ENCODE measurements around the gene LRRFIP2. TPM values are rescaled to one million over a fixed set of nuclear protein-coding genes. Genes with fewer than 3 reads are reported as not detected.
A peak's percentile ranks its signal among the peaks of the same experiment; 100 is the strongest.

Gene LRRFIP2
- total and polyA plus RNA-seq, 9 donors: 26.5 to 43.2 (median 33.7) TPM

DNA sequence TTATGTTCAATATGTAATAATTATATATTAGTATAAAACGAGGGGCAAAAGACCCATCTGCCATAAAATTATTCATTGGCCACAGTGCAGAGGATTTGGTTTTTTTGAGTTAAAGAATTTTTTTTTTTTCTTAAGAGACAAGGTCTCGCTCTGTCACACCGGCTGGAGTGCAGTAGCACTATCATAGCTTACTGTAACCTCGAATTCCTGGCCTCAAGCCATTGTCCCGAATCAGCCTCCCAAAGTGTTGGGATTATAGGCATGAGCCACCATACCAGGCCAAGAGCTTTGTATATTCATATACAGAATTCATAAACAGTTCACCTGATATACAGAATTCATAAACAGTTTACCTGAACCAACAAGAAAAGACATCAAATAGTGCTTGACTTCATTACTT lies 20.2 kb upstream of the LRRFIP2 start:
- H3K27ac ChIP-seq (ENCODE audit: low read length): no peak overlapping the region
- no peaks in the 10 kb centered on the region for H3K27me3 ChIP-seq (ENCODE audit: control insufficient read depth, insufficient read depth, low read length)
- no peak for DNase-seq
- no peak overlapping the region for H3K4me3 ChIP-seq (ENCODE audit: low read length)
- peaks cover 16% of the 10 kb centered on the region for H3K4me1 ChIP-seq (ENCODE audit: control insufficient read depth, insufficient read depth, low read length)
- H3K9me3 ChIP-seq (replicated peaks; ENCODE audit: control insufficient read depth, low read depth, low read length): no peaks in the 10 kb centered on the region
- 100% methylated on average over 3 of the region's 5 CpGs for WGBS (ENCODE audit: insufficient coverage)
- H3K36me3 ChIP-seq (ENCODE audit: control insufficient read depth, insufficient read depth, low read length): no peaks in the 10 kb centered on the region

DNA sequence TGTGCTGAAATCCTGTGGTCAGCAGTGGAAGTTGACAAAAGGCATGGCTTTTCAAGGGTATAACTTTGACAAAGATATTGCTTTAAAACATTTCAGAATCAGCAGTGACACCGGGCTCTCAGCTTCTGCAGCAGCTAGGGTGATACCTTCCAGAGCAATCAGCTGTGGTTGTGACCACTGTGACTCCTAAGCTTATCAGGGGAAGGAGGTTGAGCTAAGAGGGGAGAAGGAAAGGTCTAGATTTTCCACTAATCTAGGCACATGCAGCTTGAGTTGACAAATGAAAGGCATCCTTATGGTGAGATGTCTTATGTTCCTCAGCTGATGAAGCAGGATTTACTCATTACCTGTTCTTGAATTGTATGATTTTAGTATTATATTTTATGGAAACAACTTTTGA lies 16.3 kb upstream of the LRRFIP2 start:
- H3K27ac ChIP-seq (ENCODE audit: low read length): no peak overlapping the region
- no peak overlapping the region for H3K4me3 ChIP-seq (ENCODE audit: low read length)
- no peaks in the 10 kb centered on the region for H3K36me3 ChIP-seq (ENCODE audit: control insufficient read depth, insufficient read depth, low read length)
- no peaks in the 10 kb centered on the region for H3K4me1 ChIP-seq (ENCODE audit: control insufficient read depth, insufficient read depth, low read length)
- DNase-seq: no peak
- WGBS (ENCODE audit: insufficient coverage): no CpG with 5 or more reads among the region's 1 CpG
- no peaks in the 10 kb centered on the region for H3K9me3 ChIP-seq (replicated peaks; ENCODE audit: control insufficient read depth, low read depth, low read length)
- H3K27me3 ChIP-seq (ENCODE audit: control insufficient read depth, insufficient read depth, low read length): no peaks in the 10 kb centered on the region

DNA sequence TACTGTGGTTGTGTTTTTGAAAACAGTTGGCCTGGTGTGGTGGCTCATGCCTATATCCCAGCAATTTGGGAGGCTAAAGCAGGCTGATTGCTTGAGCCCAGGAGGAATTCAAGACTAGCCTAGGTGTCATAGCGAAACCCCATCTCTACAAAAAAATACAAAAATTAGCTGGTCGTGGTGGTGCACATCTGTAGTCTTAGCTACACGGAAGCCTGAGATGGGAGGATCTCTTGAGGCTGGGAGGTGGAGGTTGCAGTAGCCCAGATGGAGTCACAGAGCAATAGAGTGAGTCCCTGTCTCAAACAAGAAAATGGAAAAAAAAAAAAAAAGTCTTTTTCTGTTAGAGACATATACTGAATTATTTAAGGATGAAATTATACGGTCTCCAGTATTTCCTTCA lies 14.7 kb upstream of the LRRFIP2 start:
- 100% methylated on average over 1 of the region's 4 CpGs for WGBS (ENCODE audit: insufficient coverage)
- Histone ChIP-seq H3K4me1 (ENCODE audit: control insufficient read depth, insufficient read depth, low read length) (no peaks in the 10 kb centered on the region), H3K27me3 (ENCODE audit: control insufficient read depth, insufficient read depth, low read length) (no peaks in the 10 kb centered on the region), H3K36me3 (ENCODE audit: control insufficient read depth, insufficient read depth, low read length) (no peaks in the 10 kb centered on the region), H3K9me3 (replicated peaks; ENCODE audit: control insufficient read depth, low read depth, low read length) (no peaks in the 10 kb centered on the region), H3K4me3 (ENCODE audit: low read length) (no peak overlapping the region), H3K27ac (ENCODE audit: low read length) (no peak overlapping the region)
- DNase-seq: no peak

DNA sequence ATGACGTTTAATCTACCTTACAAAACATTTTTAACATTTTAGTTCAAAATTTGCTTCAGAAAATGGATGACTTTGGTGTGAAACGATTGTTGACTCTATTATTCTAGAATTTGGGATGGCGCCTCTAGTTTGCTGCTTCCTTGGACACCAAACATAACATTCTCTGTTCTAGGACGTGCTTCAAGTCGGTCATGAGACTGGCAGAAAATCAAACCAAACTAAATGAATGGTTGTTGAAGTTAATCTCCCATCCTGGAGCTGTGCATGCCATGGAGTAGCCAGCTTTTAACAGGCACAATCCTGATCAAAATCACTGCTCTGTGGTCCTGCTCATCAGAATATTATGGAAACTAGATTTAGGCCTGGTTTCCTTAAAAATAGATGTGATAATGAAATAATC lies 9.6 kb upstream of the LRRFIP2 start:
- no peaks in the 10 kb centered on the region for H3K4me1 ChIP-seq (ENCODE audit: control insufficient read depth, insufficient read depth, low read length)
- H3K27me3 ChIP-seq (ENCODE audit: control insufficient read depth, insufficient read depth, low read length): no peaks in the 10 kb centered on the region
- no peaks in the 10 kb centered on the region for H3K9me3 ChIP-seq (replicated peaks; ENCODE audit: control insufficient read depth, low read depth, low read length)
- H3K4me3 ChIP-seq (ENCODE audit: low read length): no peak overlapping the region
- no CpG with 5 or more reads among the region's 5 CpGs for WGBS (ENCODE audit: insufficient coverage)
- peak; percentile 31 for DNase-seq
- H3K27ac ChIP-seq (ENCODE audit: low read length): no peak overlapping the region
- H3K36me3 ChIP-seq (ENCODE audit: control insufficient read depth, insufficient read depth, low read length): peaks cover 2% of the 10 kb centered on the region

DNA sequence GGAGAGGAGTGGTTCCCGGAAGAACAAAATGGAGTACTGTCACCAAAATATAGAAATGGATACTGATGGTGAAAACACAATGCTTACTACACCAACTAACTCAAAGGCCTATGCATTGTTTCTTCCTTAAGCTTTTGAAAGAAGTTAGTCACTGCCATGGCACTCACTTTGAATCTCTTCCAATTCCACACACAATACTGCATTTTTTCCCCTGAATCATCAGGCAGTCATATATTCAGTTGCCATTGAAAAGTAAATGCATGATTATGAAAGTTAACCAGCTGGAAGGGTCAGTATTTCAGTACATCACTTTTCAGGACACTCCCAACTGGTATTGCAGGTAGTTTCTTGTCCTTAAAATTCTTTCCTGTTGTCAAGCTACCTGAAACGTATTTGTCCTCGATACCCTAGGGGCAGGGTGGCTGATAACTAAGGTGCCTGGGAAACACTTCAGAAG lies 9.0 kb upstream of the LRRFIP2 start:
- H3K27ac ChIP-seq (ENCODE audit: low read length): no peak overlapping the region
- H3K36me3 ChIP-seq (ENCODE audit: control insufficient read depth, insufficient read depth, low read length): peaks cover 2% of the 10 kb centered on the region
- WGBS (ENCODE audit: insufficient coverage): no CpG with 5 or more reads among the region's 3 CpGs
- no peak overlapping the region for H3K4me3 ChIP-seq (ENCODE audit: low read length)
- no peaks in the 10 kb centered on the region for H3K27me3 ChIP-seq (ENCODE audit: control insufficient read depth, insufficient read depth, low read length)
- H3K4me1 ChIP-seq (ENCODE audit: control insufficient read depth, insufficient read depth, low read length): no peaks in the 10 kb centered on the region
- DNase-seq: peak; percentile 22
- no peaks in the 10 kb centered on the region for H3K9me3 ChIP-seq (replicated peaks; ENCODE audit: control insufficient read depth, low read depth, low read length)

DNA sequence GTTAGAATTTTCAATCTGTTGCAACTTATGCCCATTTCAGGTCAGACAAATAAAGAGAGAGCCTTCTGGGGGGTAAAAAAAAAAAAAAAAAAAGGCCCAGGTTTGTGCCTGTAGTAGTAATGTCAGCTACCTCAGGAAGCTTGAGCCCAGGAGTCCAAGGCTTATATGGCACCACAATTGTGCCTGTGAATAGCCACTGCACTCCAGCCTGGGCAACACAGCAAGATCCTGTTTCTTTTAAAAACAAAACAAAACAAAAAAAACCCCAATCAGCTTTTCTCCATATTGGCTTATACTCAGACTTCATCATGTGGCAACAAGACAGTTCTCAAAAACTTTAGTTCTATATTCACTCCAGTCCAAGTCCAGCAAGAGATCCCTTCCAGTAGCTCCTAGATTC lies 8.4 kb upstream of the LRRFIP2 start:
- Histone ChIP-seq H3K27ac (ENCODE audit: low read length) (no peak overlapping the region), H3K4me3 (ENCODE audit: low read length) (no peak overlapping the region), H3K4me1 (ENCODE audit: control insufficient read depth, insufficient read depth, low read length) (no peaks in the 10 kb centered on the region), H3K27me3 (ENCODE audit: control insufficient read depth, insufficient read depth, low read length) (no peaks in the 10 kb centered on the region), H3K36me3 (ENCODE audit: control insufficient read depth, insufficient read depth, low read length) (peaks cover 2% of the 10 kb centered on the region), H3K9me3 (replicated peaks; ENCODE audit: control insufficient read depth, low read depth, low read length) (no peaks in the 10 kb centered on the region)
- no peak for DNase-seq

DNA sequence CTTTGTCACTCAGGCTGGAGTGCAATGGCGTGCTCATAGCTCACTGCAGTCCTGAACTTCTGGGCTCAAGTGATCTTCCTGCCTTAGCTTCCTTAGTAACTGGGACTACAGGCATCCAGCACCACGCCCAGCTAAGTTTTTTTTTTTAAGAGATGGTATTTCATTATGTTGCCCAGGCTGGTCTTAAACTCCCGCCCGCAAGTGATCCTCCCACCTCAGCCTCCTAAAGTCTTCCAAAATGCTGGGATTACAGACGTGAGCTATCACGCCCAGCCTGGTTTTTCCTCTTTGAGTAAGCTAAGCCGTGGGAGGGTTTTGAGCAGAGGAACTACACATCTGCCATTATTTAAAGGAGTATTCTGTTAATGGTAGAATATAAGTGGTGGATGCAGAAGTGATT lies 7.4 kb upstream of the LRRFIP2 start:
- 40% methylated on average over 1 of the region's 7 CpGs for WGBS (ENCODE audit: insufficient coverage)
- no peaks in the 10 kb centered on the region for H3K9me3 ChIP-seq (replicated peaks; ENCODE audit: control insufficient read depth, low read depth, low read length)
- no peak overlapping the region for H3K4me3 ChIP-seq (ENCODE audit: low read length)
- no peak for DNase-seq
- peaks cover 5% of the 10 kb centered on the region for H3K4me1 ChIP-seq (ENCODE audit: control insufficient read depth, insufficient read depth, low read length)
- H3K27me3 ChIP-seq (ENCODE audit: control insufficient read depth, insufficient read depth, low read length): no peaks in the 10 kb centered on the region
- H3K27ac ChIP-seq (ENCODE audit: low read length): no peak overlapping the region
- peaks cover 2% of the 10 kb centered on the region for H3K36me3 ChIP-seq (ENCODE audit: control insufficient read depth, insufficient read depth, low read length)

DNA sequence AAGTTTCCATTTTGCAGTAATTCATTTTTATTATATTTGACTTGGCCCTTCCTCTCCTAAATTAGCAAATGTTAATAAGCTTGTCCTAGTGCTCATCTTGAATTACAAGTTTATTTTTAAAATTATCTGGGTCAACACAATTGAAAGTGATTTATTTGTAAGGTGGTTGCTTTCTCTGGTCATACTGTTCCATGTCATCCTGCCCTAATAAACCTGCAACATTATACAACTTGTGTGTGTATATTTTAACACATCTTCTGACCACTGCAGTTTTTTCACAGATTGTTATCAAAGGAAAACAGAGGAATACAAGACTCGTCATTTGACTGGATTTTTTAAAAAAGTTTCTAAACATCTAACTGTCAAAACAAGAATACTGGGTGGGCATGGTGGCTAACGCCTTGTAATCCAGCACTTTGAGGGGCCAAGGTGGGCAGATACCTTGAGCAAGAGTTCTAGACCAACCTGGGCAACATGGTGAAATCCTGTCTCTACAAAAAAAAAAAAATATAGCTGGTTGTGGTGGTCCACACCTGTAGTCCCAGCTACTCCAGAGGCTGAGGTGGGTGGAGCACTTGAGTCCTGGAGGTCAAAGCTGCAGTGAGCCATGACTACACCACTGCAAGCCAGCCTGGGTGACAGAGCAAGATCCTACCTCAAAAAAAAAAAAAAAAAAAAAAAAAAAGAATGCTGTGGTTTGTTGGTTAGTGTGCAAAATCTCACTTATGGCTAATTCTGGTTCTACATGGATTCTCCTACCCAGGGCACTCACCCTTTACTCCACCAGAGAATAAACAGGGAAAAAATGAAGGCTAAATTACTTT lies 5.0 kb upstream of the LRRFIP2 start:
- Histone ChIP-seq H3K27ac (ENCODE audit: low read length) (no peak overlapping the region), H3K36me3 (ENCODE audit: control insufficient read depth, insufficient read depth, low read length) (peaks cover 2% of the 10 kb centered on the region), H3K9me3 (replicated peaks; ENCODE audit: control insufficient read depth, low read depth, low read length) (no peaks in the 10 kb centered on the region), H3K27me3 (ENCODE audit: control insufficient read depth, insufficient read depth, low read length) (no peaks in the 10 kb centered on the region), H3K4me1 (ENCODE audit: control insufficient read depth, insufficient read depth, low read length) (peaks cover 7% of the 10 kb centered on the region), H3K4me3 (ENCODE audit: low read length) (no peak overlapping the region)
- no peak for DNase-seq
- WGBS (ENCODE audit: insufficient coverage): no CpG with 5 or more reads among the region's 2 CpGs

DNA sequence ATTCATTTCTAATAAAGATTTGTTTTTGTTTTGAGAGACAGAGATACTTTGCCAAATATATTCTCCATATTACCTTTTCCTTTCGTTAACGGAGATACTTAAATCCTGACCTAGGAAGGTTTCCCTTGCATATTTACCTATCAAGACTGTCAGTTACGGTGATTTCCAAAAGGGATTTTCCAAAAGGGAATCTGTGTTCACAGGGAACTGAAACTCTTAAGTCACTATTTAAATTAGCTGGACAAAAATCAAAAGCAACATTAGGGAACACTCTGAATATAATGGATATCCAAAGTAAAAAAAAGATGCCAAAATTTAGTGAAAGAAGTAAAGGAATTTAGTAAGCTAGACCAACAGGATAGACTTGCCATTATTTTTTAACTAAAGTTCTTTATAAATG lies 576 bp downstream of the LRRFIP2 start:
- Histone ChIP-seq H3K27ac (ENCODE audit: low read length) (no peak overlapping the region), H3K4me1 (ENCODE audit: control insufficient read depth, insufficient read depth, low read length) (peaks cover 7% of the 10 kb centered on the region), H3K9me3 (replicated peaks; ENCODE audit: control insufficient read depth, low read depth, low read length) (no peaks in the 10 kb centered on the region), H3K36me3 (ENCODE audit: control insufficient read depth, insufficient read depth, low read length) (peaks cover 4% of the 10 kb centered on the region), H3K27me3 (ENCODE audit: control insufficient read depth, insufficient read depth, low read length) (no peaks in the 10 kb centered on the region), H3K4me3 (ENCODE audit: low read length) (no peak overlapping the region)
- WGBS (ENCODE audit: insufficient coverage): no CpG with 5 or more reads among the region's 3 CpGs
- no peak for DNase-seq

DNA sequence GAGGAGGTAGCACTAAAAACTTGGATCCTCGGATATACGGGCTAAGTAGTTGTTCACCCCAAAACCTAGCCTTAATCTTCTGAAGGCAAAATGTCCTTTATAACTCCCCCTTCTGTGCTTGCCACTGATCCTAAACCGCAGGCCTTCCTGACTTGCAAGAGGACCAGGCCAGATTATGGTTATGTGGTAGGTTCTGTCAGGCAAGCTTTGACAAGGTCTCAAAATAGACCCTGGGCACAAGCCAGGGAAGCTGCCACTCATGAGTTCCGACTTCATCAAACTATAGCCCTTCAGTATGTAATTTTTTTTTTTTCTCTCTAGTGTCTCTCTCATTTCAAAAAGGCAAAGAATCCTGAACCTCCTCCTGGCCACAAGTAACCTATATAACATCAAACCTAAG lies 3.2 kb downstream of the LRRFIP2 start:
- H3K27me3 ChIP-seq (ENCODE audit: control insufficient read depth, insufficient read depth, low read length): no peaks in the 10 kb centered on the region
- H3K9me3 ChIP-seq (replicated peaks; ENCODE audit: control insufficient read depth, low read depth, low read length): no peaks in the 10 kb centered on the region
- no CpG with 5 or more reads among the region's 4 CpGs for WGBS (ENCODE audit: insufficient coverage)
- H3K36me3 ChIP-seq (ENCODE audit: control insufficient read depth, insufficient read depth, low read length): peaks cover 4% of the 10 kb centered on the region
- H3K27ac ChIP-seq (ENCODE audit: low read length): no peak overlapping the region
- H3K4me1 ChIP-seq (ENCODE audit: control insufficient read depth, insufficient read depth, low read length): peaks cover 2% of the 10 kb centered on the region
- H3K4me3 ChIP-seq (ENCODE audit: low read length): no peak overlapping the region
- DNase-seq: peak; percentile 27

DNA sequence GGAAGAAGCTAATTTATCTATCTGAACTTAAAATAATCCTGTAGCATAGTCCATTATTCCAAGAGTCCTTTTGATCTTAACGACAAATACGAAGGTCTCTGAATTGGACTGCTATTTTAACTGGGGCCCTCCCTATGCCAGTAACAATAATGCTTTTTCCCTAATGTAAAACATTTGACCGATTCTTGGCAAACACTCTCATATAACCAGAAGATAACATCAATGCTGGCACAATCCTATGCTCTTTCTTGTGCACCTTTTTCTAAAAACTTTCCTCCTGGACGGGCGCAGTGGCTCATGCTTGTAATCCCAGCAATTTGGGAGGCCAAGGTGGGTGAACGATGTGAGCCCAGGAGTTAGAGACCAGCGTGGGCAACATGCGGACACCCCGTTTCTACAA lies 3.9 kb downstream of the LRRFIP2 start:
- 85% methylated on average over 9 of the region's 9 CpGs for WGBS (ENCODE audit: insufficient coverage)
- Histone ChIP-seq H3K27ac (ENCODE audit: low read length) (no peak overlapping the region), H3K4me3 (ENCODE audit: low read length) (no peak overlapping the region), H3K36me3 (ENCODE audit: control insufficient read depth, insufficient read depth, low read length) (peaks cover 4% of the 10 kb centered on the region), H3K9me3 (replicated peaks; ENCODE audit: control insufficient read depth, low read depth, low read length) (no peaks in the 10 kb centered on the region), H3K4me1 (ENCODE audit: control insufficient read depth, insufficient read depth, low read length) (peaks cover 2% of the 10 kb centered on the region), H3K27me3 (ENCODE audit: control insufficient read depth, insufficient read depth, low read length) (no peaks in the 10 kb centered on the region)
- DNase-seq: no peak

All from muscle of leg (tissue), 11 donors.